H9 (cell line): ENCODE results near the gene PIM3. TPM values are rescaled to one million over a fixed set of nuclear protein-coding genes. Genes with fewer than 3 reads are reported as not detected.

Experiments
- DNase-seq: peaks from one replicate; pipeline ENCODE4 v3.0.0-alpha.2; 2017
- H2AFZ ChIP-seq: one replicate; pipeline ENCODE4 v1.6.1; 2013; ENCODE audit warnings: mild to moderate bottlenecking, low read length, control low read depth, moderate library complexity
- H2AK5ac ChIP-seq: 2 replicates; pipeline ENCODE4 v1.6.1; 2013; ENCODE audit warnings: low read length, control low read depth, mixed read lengths; ENCODE audit not compliant: insufficient read length
- H2BK120ac ChIP-seq: one replicate; pipeline ENCODE4 v1.6.1; 2013; ENCODE audit warnings: low read depth, mild to moderate bottlenecking, low read length, control low read depth, inconsistent platforms; ENCODE audit not compliant: poor library complexity, severe bottlenecking
- H2BK12ac ChIP-seq: 2 replicates; pipeline ENCODE4 v1.6.1; 2013; ENCODE audit warnings: low read length, control low read depth, mixed read lengths, low read depth; ENCODE audit not compliant: insufficient read length
- H2BK15ac ChIP-seq: 2 replicates; pipeline ENCODE4 v1.6.1; 2013; ENCODE audit warnings: low read depth, low read length, control low read depth
- H2BK20ac ChIP-seq: one replicate; pipeline ENCODE4 v1.6.1; 2013; ENCODE audit warnings: low read depth, mild to moderate bottlenecking, low read length, control low read depth, inconsistent platforms; ENCODE audit not compliant: poor library complexity, severe bottlenecking
- H2BK5ac ChIP-seq: 2 replicates; pipeline ENCODE4 v1.6.1; 2013; ENCODE audit warnings: low read length, control low read depth, mixed read lengths; ENCODE audit not compliant: insufficient read length
- H3K14ac ChIP-seq: 2 replicates; pipeline ENCODE4 v1.6.1; 2013; ENCODE audit warnings: low read length, control low read depth; ENCODE audit not compliant: insufficient read depth
- H3K18ac ChIP-seq: 2 replicates; pipeline ENCODE4 v1.6.1; 2013; ENCODE audit warnings: low read depth, mild to moderate bottlenecking, mixed read lengths, low read length, control low read depth; ENCODE audit not compliant: insufficient read length
- H3K23ac ChIP-seq: 2 replicates; pipeline ENCODE4 v1.6.1; 2013; ENCODE audit warnings: low read length, control low read depth, mixed read lengths, low read depth; ENCODE audit not compliant: insufficient read length
- H3K23me2 ChIP-seq: 2 replicates; pipeline ENCODE4 v1.6.1; 2013; ENCODE audit warnings: low read depth, mild to moderate bottlenecking, mixed read lengths, low read length, control low read depth; ENCODE audit not compliant: insufficient read length, poor library complexity, severe bottlenecking
- H3K27ac ChIP-seq: 2 replicates; pipeline ENCODE4 v1.5.1; 2013; ENCODE audit warnings: low read length, control low read depth, mixed read lengths, low read depth; ENCODE audit not compliant: insufficient read length
- H3K27me3 ChIP-seq: 2 replicates; pipeline ENCODE4 v1.6.1; 2013; ENCODE audit warnings: low read length, control low read depth, inconsistent platforms; ENCODE audit not compliant: insufficient read depth
- H3K4ac ChIP-seq: 2 replicates; pipeline ENCODE4 v1.6.1; 2013; ENCODE audit warnings: low read depth, mild to moderate bottlenecking, control low read depth, inconsistent platforms, low read length, moderate library complexity
- H3K4me1 ChIP-seq: 2 replicates; pipeline ENCODE4 v1.6.1; 2013; ENCODE audit warnings: low read length, control low read depth, inconsistent platforms; ENCODE audit not compliant: insufficient read depth
- H3K4me2 ChIP-seq: 2 replicates; pipeline ENCODE4 v1.6.1; 2013; ENCODE audit warnings: low read length, control low read depth, mixed read lengths; ENCODE audit not compliant: insufficient read length, insufficient read depth
- H3K56ac ChIP-seq: 2 replicates; pipeline ENCODE4 v1.6.1; 2013; ENCODE audit warnings: low read depth, mild to moderate bottlenecking, mixed read lengths, low read length, control low read depth; ENCODE audit not compliant: insufficient read length
- H3K79me1 ChIP-seq: 2 replicates; pipeline ENCODE4 v1.6.1; 2013; ENCODE audit warnings: low read depth, mild to moderate bottlenecking, moderate library complexity, low read length, control low read depth, inconsistent platforms; ENCODE audit not compliant: insufficient read depth, poor library complexity, severe bottlenecking
- H3K79me2 ChIP-seq: 2 replicates; pipeline ENCODE4 v1.6.1; 2013; ENCODE audit warnings: low read length, control low read depth, inconsistent platforms; ENCODE audit not compliant: insufficient read depth
- H3K9ac ChIP-seq: 2 replicates; pipeline ENCODE4 v1.6.1; 2013; ENCODE audit warnings: low read length, control low read depth, mixed read lengths; ENCODE audit not compliant: insufficient read length; ENCODE audit errors: extremely low read depth
- H3K9me3 ChIP-seq: one replicate; pipeline ENCODE4 v1.6.1; 2013; ENCODE audit warnings: low read depth, low read length, inconsistent platforms; ENCODE audit not compliant: control insufficient read depth
- H3T11ph ChIP-seq: one replicate; pipeline ENCODE4 v1.6.1; 2013; ENCODE audit warnings: mild to moderate bottlenecking, low read length, control low read depth, inconsistent platforms
- H4K20me1 ChIP-seq: one replicate; pipeline ENCODE4 v1.6.1; 2013; ENCODE audit not compliant: control insufficient read depth, insufficient read length, insufficient read depth
- H4K5ac ChIP-seq: 2 replicates; pipeline ENCODE4 v1.6.1; 2013; ENCODE audit warnings: low read depth, mild to moderate bottlenecking, mixed read lengths, low read length, control low read depth; ENCODE audit not compliant: insufficient read length
- H4K8ac ChIP-seq: replicated peaks from 2 replicates; pipeline ENCODE4 v1.6.1; 2013; ENCODE audit warnings: low read length, control low read depth, mixed read lengths, low read depth; ENCODE audit not compliant: insufficient read length
- H4K91ac ChIP-seq: 2 replicates; pipeline ENCODE4 v1.6.1; 2013; ENCODE audit warnings: low read depth, mild to moderate bottlenecking, moderate library complexity, mixed read lengths, low read length, control low read depth; ENCODE audit not compliant: insufficient read length
- H3K27ac Mint-ChIP-seq, 3 experiments: 2 replicates in 2 of 3; 3 replicates in 1 of 3; pipeline ENCODE4 v1.8.0; 2020 to 2021; ENCODE audit warnings: mixed read lengths in 3 of 3, mild to moderate bottlenecking in 1 of 3, moderate library complexity in 1 of 3
- H3K27me3 Mint-ChIP-seq: 2 replicates; pipeline ENCODE4 v1.8.0; 2021; ENCODE audit warnings: low read depth, mild to moderate bottlenecking, moderate library complexity, mixed read lengths
- H3K36me3 Mint-ChIP-seq, 3 experiments: 2 replicates in 2 of 3; 3 replicates in 1 of 3; pipeline ENCODE4 v1.8.0; 2020 to 2021; ENCODE audit warnings: low read depth in 3 of 3, mixed read lengths in 3 of 3; ENCODE audit not compliant: insufficient read depth in 1 of 3
- H3K4me1 Mint-ChIP-seq, 2 experiments: 2 replicates each; pipeline ENCODE4 v1.8.0; 2020; ENCODE audit warnings: mixed read lengths in 2 of 2
- H3K4me3 Mint-ChIP-seq, 2 experiments: 2 replicates in 1 of 2; 3 replicates in 1 of 2; pipeline ENCODE4 v1.8.0; 2020 to 2021; ENCODE audit warnings: mild to moderate bottlenecking in 2 of 2, mixed read lengths in 2 of 2, moderate library complexity in 1 of 2
- H3K9me3 Mint-ChIP-seq, 2 experiments: 2 replicates in 1 of 2; 3 replicates in 1 of 2; pipeline ENCODE4 v1.8.0; 2020; ENCODE audit warnings: mild to moderate bottlenecking in 2 of 2, mixed read lengths in 2 of 2, moderate library complexity in 1 of 2
- WGBS: extraction: QIAGEN DNeasy Blood & Tissue Kit; methylation state at CpG from one replicate; pipeline ENCODE4 v1.1.7; 2013; ENCODE audit warnings: missing lambda C conversion rate, low lambda C conversion rate, mixed read lengths; ENCODE audit not compliant: insufficient read length; ENCODE audit errors: extremely low coverage; 5-methylcytosine and 5-hydroxymethylcytosine counted together
- total RNA-seq: library from RNA; stranded (reverse); gene quantifications from 2 replicates; pipeline ENCODE4 v1.2.1, GENCODE V29; 2021
- TF ChIP-seq, protein P1 (sequence below): fragments of 200-600 bp; sonication (generic); conservative IDR thresholded peaks from 3 replicates; pipeline ENCODE4 v1.8.0; 2021; ENCODE audit warnings: antibody characterized with exemption, mild to moderate bottlenecking

PIM3 gene
- total RNA-seq, 1 experiment from 2014 or later, result 43.4 TPM

- WGBS, result no CpG with 5 or more reads among the region's 28 CpGs
- Mint-ChIP-seq H3K36me3 (no peaks in the 10 kb centered on the region), H3K27ac (no peak overlapping the region), H3K4me3 (no peak overlapping the region), H3K4me1 (peaks cover 9 to 24% of the 10 kb centered on the region in 2 experiments), H3K27me3 (no peaks in the 10 kb centered on the region), H3K9me3 (no peaks in the 10 kb centered on the region)
- H4K91ac ChIP-seq, result no peak overlapping the region
- no peaks in the 10 kb centered on the region for H3K4me1 ChIP-seq
- H3K9me3 ChIP-seq, result no peaks in the 10 kb centered on the region
- TF ChIP-seq, protein P1, sequence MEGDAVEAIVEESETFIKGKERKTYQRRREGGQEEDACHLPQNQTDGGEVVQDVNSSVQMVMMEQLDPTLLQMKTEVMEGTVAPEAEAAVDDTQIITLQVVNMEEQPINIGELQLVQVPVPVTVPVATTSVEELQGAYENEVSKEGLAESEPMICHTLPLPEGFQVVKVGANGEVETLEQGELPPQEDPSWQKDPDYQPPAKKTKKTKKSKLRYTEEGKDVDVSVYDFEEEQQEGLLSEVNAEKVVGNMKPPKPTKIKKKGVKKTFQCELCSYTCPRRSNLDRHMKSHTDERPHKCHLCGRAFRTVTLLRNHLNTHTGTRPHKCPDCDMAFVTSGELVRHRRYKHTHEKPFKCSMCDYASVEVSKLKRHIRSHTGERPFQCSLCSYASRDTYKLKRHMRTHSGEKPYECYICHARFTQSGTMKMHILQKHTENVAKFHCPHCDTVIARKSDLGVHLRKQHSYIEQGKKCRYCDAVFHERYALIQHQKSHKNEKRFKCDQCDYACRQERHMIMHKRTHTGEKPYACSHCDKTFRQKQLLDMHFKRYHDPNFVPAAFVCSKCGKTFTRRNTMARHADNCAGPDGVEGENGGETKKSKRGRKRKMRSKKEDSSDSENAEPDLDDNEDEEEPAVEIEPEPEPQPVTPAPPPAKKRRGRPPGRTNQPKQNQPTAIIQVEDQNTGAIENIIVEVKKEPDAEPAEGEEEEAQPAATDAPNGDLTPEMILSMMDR, result no peak
- no peaks in the 10 kb centered on the region for H3K23me2 ChIP-seq
- H3K79me2 ChIP-seq, result no peaks in the 10 kb centered on the region
- no peaks in the 10 kb centered on the region for H3K27me3 ChIP-seq
- H3K23ac ChIP-seq, result no peak overlapping the region
- no peaks in the 10 kb centered on the region for H4K20me1 ChIP-seq
- H2BK120ac ChIP-seq, result no peak overlapping the region
- H3K14ac ChIP-seq, result no peak overlapping the region; the same call in 1 of the 2 replicates
- no peak overlapping the region for H4K5ac ChIP-seq
- no peak overlapping the region for H3K18ac ChIP-seq
- no peak overlapping the region for H2BK20ac ChIP-seq
- no peak overlapping the region for H4K8ac ChIP-seq
- peak; percentile 38 for DNase-seq
- no peak overlapping the region for H3K4me2 ChIP-seq
- H3K9ac ChIP-seq, result no peak overlapping the region
- no peaks in the 10 kb centered on the region for H3K79me1 ChIP-seq
- H2AFZ ChIP-seq, result no peak overlapping the region
- H2BK15ac ChIP-seq, result no peak overlapping the region
- no peak overlapping the region for H3K56ac ChIP-seq
- no peak overlapping the region for H3K4ac ChIP-seq
- H2BK5ac ChIP-seq, result no peak overlapping the region
- no peak overlapping the region for H3T11ph ChIP-seq
- H2AK5ac ChIP-seq, result no peak overlapping the region
- no peak overlapping the region for H3K27ac ChIP-seq
- H2BK12ac ChIP-seq, result no peak overlapping the region
Observed at GRCh38 chr22:49951000-49951677, 9.4 kb upstream of the PIM3 start.
